PC-3 (cell line): ENCODE measurements around the gene SYNGR3. TPM values are rescaled to one million over a fixed set of nuclear protein-coding genes. Genes with fewer than 3 reads are reported as not detected.

ENCODE experiments used
- ATAC-seq: fragments of 200-7000 bp; cut with Tn5 transposase; 2 replicates; pipeline ENCODE4 v1.9.1; 2020; ENCODE audit warnings: mild to moderate bottlenecking, moderate library complexity
- BruUV-seq: library from RNA; stranded (reverse); fragments of 400-500 nt; replicated peaks from 2 replicates; lab custom pipeline; 2021; lab: Mats Ljungman, UMichigan
- CTCF ChIA-PET: fragments of 300-600 bp; sonication (Branson Sonifier 250); formaldehyde crosslinking; loops from one replicate; lab custom pipeline; 2022; ENCODE audit warnings: antibody characterized with exemption; lab: Charles Lee
- POLR2A ChIA-PET: fragments of 300-600 bp; sonication (Branson Sonifier 250); formaldehyde crosslinking; loops from one replicate; lab custom pipeline; 2022; ENCODE audit warnings: antibody characterized with exemption; ENCODE audit not compliant: unreplicated experiment; lab: Charles Lee
- DNase-seq: peaks from one replicate; pipeline ENCODE4 v3.0.0-alpha.2; 2015
- H2AFZ ChIP-seq: fragments of 300-600 bp; sonication (generic); 2 replicates; pipeline ENCODE4 v1.6.0; 2016; ENCODE audit warnings: antibody characterized with exemption, low read length
- H3F3A ChIP-seq: fragments of 300-600 bp; sonication (generic); one replicate; pipeline ENCODE4 v1.6.0; 2017; ENCODE audit warnings: antibody characterized with exemption, low read length, control low read depth, mild to moderate bottlenecking; ENCODE audit not compliant: unreplicated experiment
- H3K27ac ChIP-seq: fragments of 300-600 bp; sonication (generic); 2 replicates; pipeline ENCODE4 v1.5.1; 2016; ENCODE audit warnings: mild to moderate bottlenecking, low read length
- H3K27me3 ChIP-seq: fragments of 300-600 bp; sonication (generic); 2 replicates; pipeline ENCODE4 v1.6.1; 2016; ENCODE audit warnings: low read length, mixed read lengths
- H3K36me3 ChIP-seq: fragments of 300-600 bp; sonication (generic); 2 replicates; pipeline ENCODE4 v1.6.1; 2016; ENCODE audit warnings: low read depth, mixed run types, low read length, mixed read lengths
- H3K4me1 ChIP-seq: fragments of 300-600 bp; sonication (generic); 2 replicates; pipeline ENCODE4 v1.5.1; 2016; ENCODE audit warnings: low read length; ENCODE audit not compliant: insufficient read depth
- H3K4me2 ChIP-seq: fragments of 300-600 bp; sonication (generic); 2 replicates; pipeline ENCODE4 v1.6.0; 2016; ENCODE audit warnings: low read length
- H3K4me3 ChIP-seq: fragments of 300-600 bp; sonication (generic); 2 replicates; pipeline ENCODE4 v1.5.1; 2016; ENCODE audit warnings: mild to moderate bottlenecking, low read length, mixed read lengths
- H3K79me2 ChIP-seq: fragments of 300-600 bp; sonication (generic); 2 replicates; pipeline ENCODE4 v1.6.1; 2017; ENCODE audit warnings: low read length, mixed read lengths
- H3K9ac ChIP-seq: fragments of 300-600 bp; sonication (generic); 2 replicates; pipeline ENCODE4 v1.6.0; 2016; ENCODE audit warnings: mild to moderate bottlenecking, low read length
- H3K9me2 ChIP-seq: fragments of 300-600 bp; sonication (generic); replicated peaks from 2 replicates; pipeline ENCODE4 v1.6.1; 2016; ENCODE audit warnings: mixed run types, low read length, mixed read lengths
- H3K9me3 ChIP-seq: fragments of 300-600 bp; sonication (generic); 2 replicates; pipeline ENCODE4 v1.6.1; 2016; ENCODE audit warnings: low read length, mixed read lengths
- H4K20me1 ChIP-seq: fragments of 300-600 bp; sonication (generic); 2 replicates; pipeline ENCODE4 v1.6.1; 2016; ENCODE audit warnings: low read length, mixed read lengths
- EZH2 ChIP-seq: fragments of 300-600 bp; sonication (generic); IDR thresholded peaks from one replicate; pipeline ENCODE4 v1.6.1; 2017; ENCODE audit warnings: antibody characterized with exemption, mild to moderate bottlenecking, low read length; ENCODE audit not compliant: unreplicated experiment
- EZH2phosphoT487 ChIP-seq: fragments of 300-600 bp; sonication (generic); IDR thresholded peaks from 2 replicates; pipeline ENCODE4 v1.6.1; 2018; ENCODE audit warnings: mild to moderate bottlenecking, antibody characterized with exemption, low read length, borderline replicate concordance
- intact Hi-C: fragments of 100-400 bp; cut with micrococcal nuclease; formaldehyde crosslinking; loops from 2 replicates; pipeline ENCODE4 v1.9.0; 2023
- total RNA-seq: library from RNA; depleted of rRNA; stranded (reverse); fragments of >200 nt; gene quantifications from 2 replicates; pipeline ENCODE4 v1.2.3, GENCODE V29; 2014
- TF ChIP-seq, protein P1 (sequence below): fragments of 300-600 bp; sonication (generic); conservative IDR thresholded peaks from 2 replicates; pipeline ENCODE4 v1.5.1; 2017; ENCODE audit warnings: antibody characterized with exemption, low read depth, mild to moderate bottlenecking, low read length

The SYNGR3 gene
- total RNA-seq, 1 experiment from 2014 or later = 1.5 TPM

DNA sequence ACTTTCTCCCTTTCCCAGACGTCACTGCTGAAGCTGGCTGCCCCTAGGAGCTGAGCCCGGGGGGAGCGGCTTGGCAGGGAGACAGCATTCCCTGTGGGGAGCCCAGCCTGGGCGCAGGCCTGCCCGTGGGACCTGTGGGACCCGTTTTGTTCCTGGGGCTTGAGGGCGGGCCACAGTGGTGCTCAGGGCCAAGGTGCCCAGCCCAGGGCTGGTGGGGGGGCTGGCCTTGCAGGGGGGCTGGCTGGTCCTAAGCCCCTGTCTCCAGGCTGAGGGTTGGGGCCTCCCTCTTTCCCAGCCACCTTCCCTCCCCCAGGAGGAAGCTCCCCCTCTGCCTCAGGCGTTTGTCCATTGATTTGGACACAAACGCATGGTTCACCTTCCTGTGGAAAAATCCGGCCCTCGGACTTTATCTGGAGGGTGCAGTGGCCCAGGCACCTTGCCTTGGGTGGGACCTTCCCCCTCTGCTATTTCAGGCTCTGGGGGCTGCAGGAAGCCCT is 41.4 kb downstream of the SYNGR3 start:
- H3K9me2 ChIP-seq = no peaks in the 10 kb centered on the region
- H4K20me1 ChIP-seq = no peaks in the 10 kb centered on the region
- no peak for ATAC-seq
- no peak overlapping the region for H3K4me2 ChIP-seq
- intact Hi-C loops = no loop called here
- DNase-seq = no peak
- no peak overlapping the region for H3K4me3 ChIP-seq
- H3K27ac ChIP-seq = no peak overlapping the region
- TF ChIP-seq, protein P1, sequence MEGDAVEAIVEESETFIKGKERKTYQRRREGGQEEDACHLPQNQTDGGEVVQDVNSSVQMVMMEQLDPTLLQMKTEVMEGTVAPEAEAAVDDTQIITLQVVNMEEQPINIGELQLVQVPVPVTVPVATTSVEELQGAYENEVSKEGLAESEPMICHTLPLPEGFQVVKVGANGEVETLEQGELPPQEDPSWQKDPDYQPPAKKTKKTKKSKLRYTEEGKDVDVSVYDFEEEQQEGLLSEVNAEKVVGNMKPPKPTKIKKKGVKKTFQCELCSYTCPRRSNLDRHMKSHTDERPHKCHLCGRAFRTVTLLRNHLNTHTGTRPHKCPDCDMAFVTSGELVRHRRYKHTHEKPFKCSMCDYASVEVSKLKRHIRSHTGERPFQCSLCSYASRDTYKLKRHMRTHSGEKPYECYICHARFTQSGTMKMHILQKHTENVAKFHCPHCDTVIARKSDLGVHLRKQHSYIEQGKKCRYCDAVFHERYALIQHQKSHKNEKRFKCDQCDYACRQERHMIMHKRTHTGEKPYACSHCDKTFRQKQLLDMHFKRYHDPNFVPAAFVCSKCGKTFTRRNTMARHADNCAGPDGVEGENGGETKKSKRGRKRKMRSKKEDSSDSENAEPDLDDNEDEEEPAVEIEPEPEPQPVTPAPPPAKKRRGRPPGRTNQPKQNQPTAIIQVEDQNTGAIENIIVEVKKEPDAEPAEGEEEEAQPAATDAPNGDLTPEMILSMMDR = no peak
- no peak for TF ChIP-seq EZH2
- TF ChIP-seq EZH2phosphoT487 = no peak
- no peaks in the 10 kb centered on the region for H3K9me3 ChIP-seq
- ChIA-PET POLR2A (no interaction called here), CTCF (no interaction called here)
- no peaks in the 10 kb centered on the region for H3F3A ChIP-seq
- no peaks in the 10 kb centered on the region for H3K36me3 ChIP-seq
- no peak overlapping the region for H2AFZ ChIP-seq
- peaks cover 53% of the 10 kb centered on the region for H3K79me2 ChIP-seq
- no TSS peak for BruUV-seq
- no peak overlapping the region for H3K9ac ChIP-seq
- H3K27me3 ChIP-seq = no peaks in the 10 kb centered on the region
- peaks cover 48% of the 10 kb centered on the region for H3K4me1 ChIP-seq

DNA sequence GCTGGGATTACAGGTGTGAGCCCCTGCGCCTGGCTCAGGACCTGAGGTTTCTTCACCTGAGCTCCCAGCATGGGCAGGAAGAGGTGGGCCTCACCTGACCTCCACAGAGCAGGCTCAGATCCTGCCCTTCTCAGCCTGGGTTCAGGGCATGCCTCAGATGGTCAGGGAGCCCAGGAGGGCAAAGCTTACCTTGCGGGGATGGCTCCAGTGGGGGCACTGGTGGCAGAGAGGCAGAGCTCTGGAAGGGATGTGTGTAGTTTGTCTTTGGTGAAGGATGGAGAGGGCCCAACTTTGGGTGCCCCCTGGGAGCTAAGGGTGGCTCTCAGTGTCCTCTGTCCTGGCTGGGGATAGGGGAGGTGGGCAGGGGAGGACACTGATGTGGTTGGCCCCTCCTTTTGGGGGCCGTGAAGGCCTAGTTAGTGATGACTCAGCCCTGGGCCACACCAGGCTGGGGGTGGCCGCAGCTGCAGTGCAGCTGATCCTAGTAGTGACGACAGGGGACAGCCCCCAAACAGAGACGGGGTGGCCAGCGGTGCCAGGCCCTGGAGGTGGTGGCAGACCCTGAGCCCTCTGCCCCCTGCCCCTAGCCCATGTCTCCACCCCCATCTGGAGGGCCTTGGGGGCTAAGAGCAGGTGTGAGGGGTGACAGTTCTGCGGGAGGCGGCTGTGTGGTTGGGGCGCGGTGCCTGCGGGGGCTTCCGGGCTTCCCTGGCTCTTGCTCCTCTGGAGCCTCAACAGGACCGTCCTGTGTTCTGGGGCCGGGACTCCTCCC is 42.7 kb downstream of the SYNGR3 start:
- no peaks in the 10 kb centered on the region for H3K9me3 ChIP-seq
- TSS peak; percentile 14 for BruUV-seq
- CTCF ChIA-PET = interaction anchor here (0.5 kb wide), 1 partner anchor 25 kb away, joined by 3 read pairs; no protein-coding TSS in a partner anchor
- peaks cover 54% of the 10 kb centered on the region for H3K4me1 ChIP-seq
- H2AFZ ChIP-seq = no peak overlapping the region
- TF ChIP-seq EZH2 (no peak), EZH2phosphoT487 (no peak)
- TF ChIP-seq, protein P1 = no peak
- no peaks in the 10 kb centered on the region; the same call in 1 of the 2 replicates for H3K36me3 ChIP-seq
- peak overlapping the region; percentile 90 for H3K27ac ChIP-seq
- H3K9me2 ChIP-seq = no peaks in the 10 kb centered on the region
- H3K27me3 ChIP-seq = no peaks in the 10 kb centered on the region
- H3K4me2 ChIP-seq = peak overlapping the region; percentile 87
- intact Hi-C loops = no loop called here
- POLR2A ChIA-PET = no interaction called here
- peaks cover 60% of the 10 kb centered on the region for H3K79me2 ChIP-seq
- H3K9ac ChIP-seq = peak overlapping the region; percentile 86
- ATAC-seq (peak; percentile 14), DNase-seq (no peak)
- peak overlapping the region; percentile 67 for H3K4me3 ChIP-seq
- no peaks in the 10 kb centered on the region for H4K20me1 ChIP-seq
- H3F3A ChIP-seq = no peaks in the 10 kb centered on the region
